ENCODE data around the gene WNT7B.

WNT7B gene

GRCh38 chr22:45971408-45972028 is 5.4 kb downstream of the WNT7B start:
- DNase-seq (ENCODE audit: low read depth, low spot score): peak; percentile 48

GRCh38 chr22:45970705-45971407 is 6.1 kb downstream of the WNT7B start:
- peak; percentile 68 for DNase-seq (ENCODE audit: low read depth, low spot score)

- DNase-seq (ENCODE audit: low read depth, low spot score): no peak
Measured at GRCh38 chr22:45969801-45970470, 7.0 kb downstream of the WNT7B start.

- no peak for DNase-seq (ENCODE audit: low read depth, low spot score)
Measured at GRCh38 chr22:45969414-45969799, 7.6 kb downstream of the WNT7B start.

GRCh38 chr22:45968751-45969413 is 8.1 kb downstream of the WNT7B start:
- DNase-seq (ENCODE audit: low read depth, low spot score): peak; percentile 92

- DNase-seq (ENCODE audit: low read depth, low spot score): no peak
Measured at GRCh38 chr22:45968003-45968650, 8.8 kb downstream of the WNT7B start.

GRCh38 chr22:45966895-45967365 is 10.0 kb downstream of the WNT7B start:
- DNase-seq (ENCODE audit: low read depth, low spot score): no peak

- peak; percentile 40 for DNase-seq (ENCODE audit: low read depth, low spot score)
Measured at GRCh38 chr22:45966320-45966894, 10.6 kb downstream of the WNT7B start.

GRCh38 chr22:45965563-45965962 is 11.4 kb downstream of the WNT7B start:
- DNase-seq (ENCODE audit: low read depth, low spot score): no peak

GRCh38 chr22:45964926-45965527 is 11.9 kb downstream of the WNT7B start:
- no peak for DNase-seq (ENCODE audit: low read depth, low spot score)

GRCh38 chr22:45964372-45964771 is 12.6 kb downstream of the WNT7B start:
- DNase-seq (ENCODE audit: low read depth, low spot score): no peak

GRCh38 chr22:45963821-45964220 is 13.1 kb downstream of the WNT7B start:
- no peak for DNase-seq (ENCODE audit: low read depth, low spot score)

GRCh38 chr22:45962756-45963324 is 14.1 kb downstream of the WNT7B start:
- no peak for DNase-seq (ENCODE audit: low read depth, low spot score)

GRCh38 chr22:45962434-45962718 is 14.6 kb downstream of the WNT7B start:
- no peak for DNase-seq (ENCODE audit: low read depth, low spot score)

GRCh38 chr22:45961679-45962433 is 15.1 kb downstream of the WNT7B start:
- DNase-seq (ENCODE audit: low read depth, low spot score): no peak

- DNase-seq (ENCODE audit: low read depth, low spot score): peak; percentile 50
Measured at GRCh38 chr22:45960477-45961386, 16.2 kb downstream of the WNT7B start.

GRCh38 chr22:45959719-45960476 is 17.1 kb downstream of the WNT7B start:
- no peak for DNase-seq (ENCODE audit: low read depth, low spot score)

- DNase-seq (ENCODE audit: low read depth, low spot score): no peak
Measured at GRCh38 chr22:45958971-45959370, 18.0 kb downstream of the WNT7B start.

Measured in astrocyte of the hippocampus (primary cell).